IMR-90 (cell line): ENCODE data around the gene HIVEP1. TPM values are rescaled to one million over a fixed set of nuclear protein-coding genes. Genes with fewer than 3 reads are reported as not detected.

Experiments used
- ATAC-seq: fragments of 200-7000 bp; cut with Tn5 transposase; 2 replicates; pipeline ENCODE4 v1.9.1; 2020; ENCODE audit warnings: low read depth, mild to moderate bottlenecking, moderate library complexity
- BruUV-seq: library from RNA; stranded (reverse); fragments of 400-500 nt; replicated peaks from 2 replicates; lab custom pipeline; 2021; lab: Mats Ljungman, UMichigan
- CTCF ChIA-PET: fragments of 300-600 bp; formaldehyde crosslinking; extraction: SDS; loops from one replicate; lab custom pipeline; 2021; ENCODE audit warnings: antibody characterized with exemption; lab: Yijun Ruan, JAX
- POLR2A ChIA-PET: fragments of 300-600 bp; sonication (Branson Sonifier 250); formaldehyde crosslinking; loops from one replicate; lab custom pipeline; 2022; ENCODE audit warnings: antibody characterized with exemption; ENCODE audit not compliant: unreplicated experiment; lab: Charles Lee
- DNase-seq: peaks from one replicate; pipeline ENCODE4 v3.0.0; 2013
- H2AFZ ChIP-seq: replicated peaks from 2 replicates; pipeline ENCODE3; 2013; ENCODE audit warnings: low read length, mild to moderate bottlenecking; ENCODE audit not compliant: poor library complexity
- H2AK5ac ChIP-seq: 2 replicates; pipeline ENCODE4 v1.6.1; 2013; ENCODE audit warnings: low read depth, low read length, inconsistent platforms
- H2AK9ac ChIP-seq: replicated peaks from 2 replicates; pipeline ENCODE3; 2013; ENCODE audit warnings: mild to moderate bottlenecking, low read depth, low read length, moderate library complexity; ENCODE audit not compliant: poor library complexity
- H2BK120ac ChIP-seq: 2 replicates; pipeline ENCODE4 v1.6.1; 2013; ENCODE audit warnings: low read depth, low read length, inconsistent platforms
- H2BK15ac ChIP-seq: 3 replicates; pipeline ENCODE4 v1.6.1; 2013; ENCODE audit warnings: low read depth, low read length, inconsistent platforms
- H2BK20ac ChIP-seq: 2 replicates; pipeline ENCODE4 v1.6.1; 2013; ENCODE audit warnings: low read depth, mild to moderate bottlenecking, inconsistent platforms, low read length, moderate library complexity
- H2BK5ac ChIP-seq: 2 replicates; pipeline ENCODE4 v1.6.1; 2013; ENCODE audit warnings: mild to moderate bottlenecking, low read depth, low read length, inconsistent platforms; ENCODE audit not compliant: poor library complexity, severe bottlenecking
- H3K14ac ChIP-seq: replicated peaks from 2 replicates; pipeline ENCODE4 v1.6.1; 2013; ENCODE audit warnings: low read depth, low read length, inconsistent platforms
- H3K18ac ChIP-seq: 2 replicates; pipeline ENCODE4 v1.6.1; 2013; ENCODE audit warnings: low read depth, low read length, control low read depth
- H3K23ac ChIP-seq: 2 replicates; pipeline ENCODE4 v1.6.1; 2013; ENCODE audit warnings: low read depth, low read length, inconsistent platforms
- H3K27ac ChIP-seq: 2 replicates; pipeline ENCODE4 v1.5.1; 2013; ENCODE audit warnings: mild to moderate bottlenecking, control low read depth, low read length; ENCODE audit not compliant: insufficient read depth
- H3K27me3 ChIP-seq: 2 replicates; pipeline ENCODE4 v1.6.1; 2013; ENCODE audit warnings: low read length; ENCODE audit not compliant: control insufficient read depth, insufficient read depth
- H3K36me3 ChIP-seq: 2 replicates; pipeline ENCODE4 v1.6.1; 2013; ENCODE audit warnings: low read length, mixed read lengths; ENCODE audit not compliant: control insufficient read depth, insufficient read depth
- H3K4ac ChIP-seq: 2 replicates; pipeline ENCODE4 v1.6.1; 2013; ENCODE audit warnings: low read depth, low read length, inconsistent platforms
- H3K4me1 ChIP-seq: 2 replicates; pipeline ENCODE4 v1.6.1; 2013; ENCODE audit warnings: low read length, mixed read lengths; ENCODE audit not compliant: control insufficient read depth, insufficient read depth
- H3K4me2 ChIP-seq: 2 replicates; pipeline ENCODE4 v1.6.1; 2013; ENCODE audit warnings: low read depth, mild to moderate bottlenecking, control low read depth, low read length, moderate library complexity
- H3K4me3 ChIP-seq: 2 replicates; pipeline ENCODE4 v1.5.1; 2013; ENCODE audit warnings: low read depth, mild to moderate bottlenecking, control low read depth, low read length, moderate library complexity; ENCODE audit not compliant: insufficient read depth
- H3K56ac ChIP-seq: 2 replicates; pipeline ENCODE4 v1.6.1; 2013; ENCODE audit warnings: low read length, inconsistent platforms; ENCODE audit not compliant: insufficient read depth; ENCODE audit errors: extremely low read depth
- H3K79me1 ChIP-seq, 2 experiments: 2 replicates each; pipeline ENCODE4 v1.6.1; 2013; ENCODE audit warnings: low read length in 2 of 2, inconsistent platforms in 1 of 2, low read depth in 1 of 2
- H3K9ac ChIP-seq: 2 replicates; pipeline ENCODE4 v1.6.1; 2013; ENCODE audit warnings: low read depth, low read length, control low read depth
- H3K9me1 ChIP-seq: 2 replicates; pipeline ENCODE4 v1.6.1; 2013; ENCODE audit warnings: low read length, inconsistent platforms; ENCODE audit not compliant: insufficient read depth
- H3K9me3 ChIP-seq: 2 replicates; pipeline ENCODE4 v1.6.1; 2013; ENCODE audit warnings: low read length; ENCODE audit not compliant: control insufficient read depth, insufficient read depth
- H4K20me1 ChIP-seq: 2 replicates; pipeline ENCODE4 v1.6.1; 2013; ENCODE audit warnings: low read length, inconsistent platforms; ENCODE audit not compliant: insufficient read depth
- H4K5ac ChIP-seq: 2 replicates; pipeline ENCODE4 v1.6.1; 2013; ENCODE audit warnings: mild to moderate bottlenecking, low read depth, low read length, control low read depth
- H4K8ac ChIP-seq, 2 experiments: 2 replicates each; pipeline ENCODE4 v1.6.1; 2013; ENCODE audit warnings: low read depth in 2 of 2, low read length in 2 of 2, control low read depth in 1 of 2, inconsistent platforms in 1 of 2
- H4K91ac ChIP-seq: 2 replicates; pipeline ENCODE4 v1.6.1; 2013; ENCODE audit warnings: low read depth, low read length, inconsistent platforms; ENCODE audit not compliant: insufficient read depth
- BHLHE40 ChIP-seq: fragments of 150-350 bp; IDR thresholded peaks from 2 replicates; pipeline ENCODE4 v1.6.1; 2016; ENCODE audit warnings: mild to moderate bottlenecking, low read depth, low read length
- FOS ChIP-seq: fragments of 150-350 bp; IDR thresholded peaks from 2 replicates; pipeline ENCODE4 v1.6.1; 2016; ENCODE audit warnings: low read depth, low read length
- MAFK ChIP-seq: IDR thresholded peaks from 2 replicates; pipeline ENCODE4 v1.6.1; 2012; ENCODE audit warnings: low read depth, low read length, improper control_type of control experiment
- MXI1 ChIP-seq: IDR thresholded peaks from 2 replicates; pipeline ENCODE4 v1.6.1; 2012; ENCODE audit warnings: low read depth, mild to moderate bottlenecking, low read length, moderate library complexity, borderline replicate concordance
- NFE2L2 ChIP-seq: fragments of 150-350 bp; IDR thresholded peaks from 2 replicates; pipeline ENCODE4 v1.6.1; 2016; ENCODE audit warnings: low read depth, mild to moderate bottlenecking, low read length
- POLR2A ChIP-seq: IDR thresholded peaks from 2 replicates; pipeline ENCODE4 v1.6.1; 2012; ENCODE audit warnings: mild to moderate bottlenecking, low read depth, low read length
- RAD21 ChIP-seq: IDR thresholded peaks from 2 replicates; pipeline ENCODE4 v1.6.1; 2012; ENCODE audit warnings: low read length, improper control_type of control experiment
- RCOR1 ChIP-seq: IDR thresholded peaks from 2 replicates; pipeline ENCODE4 v1.6.1; 2012; ENCODE audit warnings: mild to moderate bottlenecking, low read length, improper control_type of control experiment; ENCODE audit not compliant: insufficient replicate concordance
- SMC3 ChIP-seq: fragments of 150-350 bp; IDR thresholded peaks from 2 replicates; pipeline ENCODE4 v1.6.1; 2016; ENCODE audit warnings: low read depth, mild to moderate bottlenecking, antibody characterized with exemption, low read length, moderate library complexity
- WGBS, 2 experiments: methylation state at CpG; one replicate each; pipeline versions ENCODE4 v1.1.5 to v1.1.7; 2013; ENCODE audit warnings: missing lambda C conversion rate in 2 of 2; ENCODE audit not compliant: insufficient read length in 1 of 2; ENCODE audit errors: extremely low coverage in 2 of 2; 5-methylcytosine and 5-hydroxymethylcytosine counted together
- dilution Hi-C: fragments of 300-500 bp; cut with HindIII; formaldehyde crosslinking; loops from one replicate; pipeline ENCODE4 v1.14.3; 2018; ENCODE audit warnings: low sequenced_read_pairs; ENCODE audit not compliant: unreplicated experiment
- in situ Hi-C: fragments of 300-500 bp; cut with MboI; formaldehyde crosslinking; loops from 3 replicates; pipeline ENCODE4 v1.14.3; 2019; ENCODE audit warnings: low sequenced_read_pairs, inconsistent platforms, mixed read lengths
- intact Hi-C: fragments of 100-400 bp; cut with micrococcal nuclease; formaldehyde crosslinking; loops from 2 replicates; pipeline ENCODE4 v1.10.0; 2022
- polyA plus RNA-seq, 3 experiments: library from polyadenylated mRNA; depleted of rRNA; stranded (reverse); fragments of >200 nt; gene quantifications; 2 replicates each; pipeline ENCODE4 v1.2.3, GENCODE V29; 2012; ENCODE audit warnings: low replicate concordance in 1 of 3
- total RNA-seq: library from RNA; depleted of rRNA; stranded (reverse); fragments of >200 nt; gene quantifications from 2 replicates; pipeline ENCODE4 v1.2.3, GENCODE V29; 2012
- TF ChIP-seq, protein P1 (sequence below): fragments of 150-350 bp; IDR thresholded peaks from 2 replicates; pipeline ENCODE4 v1.6.1; 2017; ENCODE audit warnings: mild to moderate bottlenecking, antibody characterized with exemption, low read length, low read depth
- TF ChIP-seq, protein P2 (sequence below): fragments of 150-350 bp; IDR thresholded peaks from 2 replicates; pipeline ENCODE4 v1.6.1; 2016; ENCODE audit warnings: low read depth, mild to moderate bottlenecking, low read length, moderate library complexity, borderline replicate concordance
- TF ChIP-seq, protein P3 (sequence below): conservative IDR thresholded peaks from 2 replicates; pipeline ENCODE4 v1.5.1; 2012; ENCODE audit warnings: mild to moderate bottlenecking, low read depth, low read length, improper control_type of control experiment

HIVEP1 gene
- total and polyA plus RNA-seq, 2 of the 4 experiments (the other 2 are of a cell fraction): 13.0 to 17.2 TPM

DNA sequence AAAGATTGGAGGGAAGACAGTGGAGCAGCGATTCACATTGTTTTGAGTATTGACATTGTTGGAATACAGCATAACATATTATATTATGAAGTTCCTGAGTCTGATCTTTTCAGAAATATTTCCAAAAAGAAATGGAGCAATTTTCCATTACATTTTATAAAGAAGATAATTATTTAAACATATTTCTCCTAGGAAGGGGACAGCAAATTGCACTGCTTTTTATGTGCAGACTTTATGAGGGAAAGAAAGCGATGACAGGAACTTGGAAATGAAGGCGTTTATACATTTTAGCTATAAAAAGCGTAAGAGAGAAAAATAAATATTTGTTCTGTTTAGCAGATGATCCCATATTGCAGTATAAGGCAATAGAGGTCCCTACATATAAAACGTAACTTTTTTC lies 161.1 kb downstream of the HIVEP1 start:
- no peak overlapping the region for H4K8ac ChIP-seq
- no peak overlapping the region for H3K4me3 ChIP-seq
- H3K4me2 ChIP-seq: no peak overlapping the region
- no peak overlapping the region for H3K56ac ChIP-seq
- no peaks in the 10 kb centered on the region; the same call in 1 of the 2 replicates for H3K9me1 ChIP-seq
- no peak overlapping the region for H3K14ac ChIP-seq
- H3K36me3 ChIP-seq: no peaks in the 10 kb centered on the region
- dilution Hi-C loops (no loop called here), in situ Hi-C loops (no loop called here), intact Hi-C loops (no loop called here)
- no peak overlapping the region for H4K5ac ChIP-seq
- POLR2A ChIA-PET: no interaction called here
- no peak for TF ChIP-seq NFE2L2
- TF ChIP-seq MAFK: no peak
- no peak for TF ChIP-seq RCOR1
- TF ChIP-seq, protein P1, sequence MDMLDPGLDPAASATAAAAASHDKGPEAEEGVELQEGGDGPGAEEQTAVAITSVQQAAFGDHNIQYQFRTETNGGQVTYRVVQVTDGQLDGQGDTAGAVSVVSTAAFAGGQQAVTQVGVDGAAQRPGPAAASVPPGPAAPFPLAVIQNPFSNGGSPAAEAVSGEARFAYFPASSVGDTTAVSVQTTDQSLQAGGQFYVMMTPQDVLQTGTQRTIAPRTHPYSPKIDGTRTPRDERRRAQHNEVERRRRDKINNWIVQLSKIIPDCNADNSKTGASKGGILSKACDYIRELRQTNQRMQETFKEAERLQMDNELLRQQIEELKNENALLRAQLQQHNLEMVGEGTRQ: no peak
- TF ChIP-seq, protein P2, sequence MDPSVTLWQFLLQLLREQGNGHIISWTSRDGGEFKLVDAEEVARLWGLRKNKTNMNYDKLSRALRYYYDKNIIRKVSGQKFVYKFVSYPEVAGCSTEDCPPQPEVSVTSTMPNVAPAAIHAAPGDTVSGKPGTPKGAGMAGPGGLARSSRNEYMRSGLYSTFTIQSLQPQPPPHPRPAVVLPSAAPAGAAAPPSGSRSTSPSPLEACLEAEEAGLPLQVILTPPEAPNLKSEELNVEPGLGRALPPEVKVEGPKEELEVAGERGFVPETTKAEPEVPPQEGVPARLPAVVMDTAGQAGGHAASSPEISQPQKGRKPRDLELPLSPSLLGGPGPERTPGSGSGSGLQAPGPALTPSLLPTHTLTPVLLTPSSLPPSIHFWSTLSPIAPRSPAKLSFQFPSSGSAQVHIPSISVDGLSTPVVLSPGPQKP: no peak
- TF ChIP-seq MXI1: no peak
- TF ChIP-seq, protein P3, sequence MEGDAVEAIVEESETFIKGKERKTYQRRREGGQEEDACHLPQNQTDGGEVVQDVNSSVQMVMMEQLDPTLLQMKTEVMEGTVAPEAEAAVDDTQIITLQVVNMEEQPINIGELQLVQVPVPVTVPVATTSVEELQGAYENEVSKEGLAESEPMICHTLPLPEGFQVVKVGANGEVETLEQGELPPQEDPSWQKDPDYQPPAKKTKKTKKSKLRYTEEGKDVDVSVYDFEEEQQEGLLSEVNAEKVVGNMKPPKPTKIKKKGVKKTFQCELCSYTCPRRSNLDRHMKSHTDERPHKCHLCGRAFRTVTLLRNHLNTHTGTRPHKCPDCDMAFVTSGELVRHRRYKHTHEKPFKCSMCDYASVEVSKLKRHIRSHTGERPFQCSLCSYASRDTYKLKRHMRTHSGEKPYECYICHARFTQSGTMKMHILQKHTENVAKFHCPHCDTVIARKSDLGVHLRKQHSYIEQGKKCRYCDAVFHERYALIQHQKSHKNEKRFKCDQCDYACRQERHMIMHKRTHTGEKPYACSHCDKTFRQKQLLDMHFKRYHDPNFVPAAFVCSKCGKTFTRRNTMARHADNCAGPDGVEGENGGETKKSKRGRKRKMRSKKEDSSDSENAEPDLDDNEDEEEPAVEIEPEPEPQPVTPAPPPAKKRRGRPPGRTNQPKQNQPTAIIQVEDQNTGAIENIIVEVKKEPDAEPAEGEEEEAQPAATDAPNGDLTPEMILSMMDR: no peak
- TF ChIP-seq SMC3: no peak
- TF ChIP-seq RAD21: no peak
- TF ChIP-seq BHLHE40: no peak
- no peak for TF ChIP-seq POLR2A
- no peak for TF ChIP-seq FOS
- H3K9ac ChIP-seq: no peak overlapping the region
- WGBS, 2 experiments: 80% methylated on average over 1 of the region's 5 CpGs; no CpG with 5 or more reads in 1 of the 2 experiments
- no peaks in the 10 kb centered on the region for H4K20me1 ChIP-seq
- no peak for DNase-seq
- no peak overlapping the region for H2BK15ac ChIP-seq
- no peak overlapping the region for H2AK5ac ChIP-seq
- BruUV-seq: no TSS peak
- no peaks in the 10 kb centered on the region for H3K4me1 ChIP-seq
- H2BK5ac ChIP-seq: no peak overlapping the region
- no peak overlapping the region for H3K23ac ChIP-seq
- H3K27me3 ChIP-seq: no peaks in the 10 kb centered on the region
- ATAC-seq: no peak
- H3K27ac ChIP-seq: no peak overlapping the region
- no peak overlapping the region for H2BK20ac ChIP-seq
- no peak overlapping the region for H2AK9ac ChIP-seq
- H3K4ac ChIP-seq: no peak overlapping the region
- H2BK120ac ChIP-seq: no peak overlapping the region
- CTCF ChIA-PET: no interaction called here
- H3K18ac ChIP-seq: no peak overlapping the region
- no peak overlapping the region for H2AFZ ChIP-seq
- no peaks in the 10 kb centered on the region for H3K9me3 ChIP-seq
- no peak overlapping the region for H4K91ac ChIP-seq
- no peaks in the 10 kb centered on the region for H3K79me1 ChIP-seq
